Measurements from ENCODE around the gene RMI1.

The RMI1 gene

DNA sequence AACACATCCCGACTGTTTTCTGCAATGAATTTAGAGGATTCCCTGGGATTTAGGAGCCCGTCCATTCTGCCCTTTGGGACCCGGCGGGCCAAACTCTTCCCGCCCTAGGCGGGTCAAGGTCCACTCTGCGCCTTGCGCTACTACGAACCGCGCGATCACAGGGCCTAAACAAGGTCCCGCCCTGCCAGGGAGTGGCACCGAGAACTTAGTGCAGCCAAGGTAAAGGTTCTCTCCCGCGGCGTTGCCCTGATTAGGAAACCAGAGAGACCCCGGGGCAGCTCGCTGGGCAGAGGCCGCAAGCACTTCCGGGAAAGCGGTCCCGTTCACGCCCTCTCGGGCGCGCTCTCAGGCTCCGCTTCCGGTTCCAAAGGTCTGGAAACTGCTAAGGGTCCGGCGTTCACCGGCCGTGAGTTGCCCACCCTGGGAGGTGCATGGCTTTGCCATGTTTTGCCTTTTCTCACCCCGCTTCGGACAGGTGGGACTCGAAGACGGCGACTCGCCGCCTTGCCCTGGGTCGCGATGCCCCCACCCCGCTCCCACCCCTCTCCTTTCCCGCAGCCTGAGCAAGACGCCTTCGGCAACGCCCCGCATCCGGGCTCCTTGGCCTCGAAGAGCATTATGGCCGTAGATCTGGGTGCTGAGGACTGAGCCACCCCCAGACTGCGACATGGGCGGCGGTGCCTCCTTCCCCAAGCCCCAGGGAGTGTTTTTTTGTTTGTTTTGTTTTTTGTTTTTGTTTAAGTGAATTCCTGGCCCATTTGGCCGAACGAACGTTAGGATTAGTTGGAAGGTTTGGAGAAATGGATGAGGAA, 24.0 kb upstream of the RMI1 start:
- Histone ChIP-seq H2AFZ (ENCODE audit: low read length) (peak overlapping the region; percentile 85), H3K27me3 (ENCODE audit: control insufficient read depth in 3 of 3, insufficient read depth in 3 of 3, low read depth in 1 of 3, low read length in 3 of 3) (peaks cover 0 to 22% (median 0%) of the 10 kb centered on the region in 3 experiments), H3K23ac (ENCODE audit: low read depth, low read length, poor library complexity) (peak overlapping the region; percentile 73), H3K4me2 (ENCODE audit: insufficient read depth, low read length, poor library complexity, severe bottlenecking) (peak overlapping the region; percentile 45), H4K91ac (ENCODE audit: low read depth, low read length, poor library complexity) (no peak overlapping the region), H2BK120ac (ENCODE audit: low read depth, low read length) (no peak overlapping the region), H3K4ac (ENCODE audit: low read length) (peak overlapping the region; percentile 11), H4K8ac (ENCODE audit: low read depth, low read length) (no peak overlapping the region), H3K18ac (ENCODE audit: low read length) (peak overlapping the region; percentile 83), H3K9me3 (replicated peaks in 1 of 2; ENCODE audit: control insufficient read depth in 2 of 2, insufficient read depth in 1 of 2, low read depth in 1 of 2, low read length in 2 of 2) (peaks cover 0 to 2% of the 10 kb centered on the region in 2 donors), H3K4me3 (ENCODE audit: low read length in 2 of 2) (peak overlapping the region; percentile 56 to 68), H2BK12ac (ENCODE audit: low read length) (no peak overlapping the region), H3K27ac (replicated peaks; ENCODE audit: low read length) (no peak overlapping the region), H3K14ac (ENCODE audit: low read length) (peak overlapping the region; percentile 82), H2BK15ac (ENCODE audit: low read length) (peak overlapping the region; percentile 26), H2BK5ac (ENCODE audit: low read length) (peak overlapping the region; percentile 66), H3K36me3 (replicated peaks in 1 of 2; ENCODE audit: control insufficient read depth in 2 of 2, insufficient read depth in 2 of 2, low read length in 2 of 2) (no peaks in the 10 kb centered on the region), H3K9ac (ENCODE audit: low read depth, low read length, poor library complexity) (no peak overlapping the region), H3K79me1 (ENCODE audit: low read depth, low read length) (no peaks in the 10 kb centered on the region), H2AK5ac (ENCODE audit: low read depth, low read length) (peak overlapping the region; percentile 56), H3K4me1 (ENCODE audit: control insufficient read depth in 2 of 2, insufficient read depth in 1 of 2, low read depth in 1 of 2, low read length in 2 of 2) (no peaks in the 10 kb centered on the region)
- no CpG with 5 or more reads among the region's 57 CpGs for WGBS, 2 donors (ENCODE audit: extremely low coverage in 2 of 2, insufficient read length in 2 of 2, insufficient replicate concordance in 1 of 2)
- DNase-seq (ENCODE audit: low spot score): no peak

DNA sequence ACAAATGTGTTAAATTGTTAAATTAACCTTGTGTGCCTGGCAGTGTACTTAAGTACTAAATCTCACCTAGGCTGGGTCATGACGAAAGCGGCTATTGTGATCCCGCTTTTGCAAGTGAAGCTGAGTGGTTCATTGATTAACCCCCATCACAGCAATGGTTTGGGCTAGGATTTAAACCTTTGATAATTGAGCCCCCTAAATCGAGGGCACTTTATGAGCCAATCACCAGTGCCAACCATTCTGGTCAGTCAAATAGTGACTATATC, 23.4 kb upstream of the RMI1 start:
- WGBS, 2 donors (ENCODE audit: extremely low coverage in 2 of 2, insufficient read length in 2 of 2, insufficient replicate concordance in 1 of 2): no CpG with 5 or more reads among the region's 4 CpGs
- Histone ChIP-seq H3K4ac (ENCODE audit: low read length) (no peak overlapping the region), H3K4me3 (ENCODE audit: low read length in 2 of 2) (peak overlapping the region in 1 of 2 donors; percentile 56), H2BK15ac (ENCODE audit: low read length) (no peak overlapping the region), H3K9me3 (replicated peaks in 1 of 2; ENCODE audit: control insufficient read depth in 2 of 2, insufficient read depth in 1 of 2, low read depth in 1 of 2, low read length in 2 of 2) (peaks cover 0 to 2% of the 10 kb centered on the region in 2 donors), H3K23ac (ENCODE audit: low read depth, low read length, poor library complexity) (no peak overlapping the region), H2BK120ac (ENCODE audit: low read depth, low read length) (no peak overlapping the region), H2AK5ac (ENCODE audit: low read depth, low read length) (no peak overlapping the region), H2BK5ac (ENCODE audit: low read length) (no peak overlapping the region), H3K9ac (ENCODE audit: low read depth, low read length, poor library complexity) (no peak overlapping the region), H4K91ac (ENCODE audit: low read depth, low read length, poor library complexity) (no peak overlapping the region), H3K4me1 (ENCODE audit: control insufficient read depth in 2 of 2, insufficient read depth in 1 of 2, low read depth in 1 of 2, low read length in 2 of 2) (no peaks in the 10 kb centered on the region), H3K27me3 (ENCODE audit: control insufficient read depth in 3 of 3, insufficient read depth in 3 of 3, low read depth in 1 of 3, low read length in 3 of 3) (peaks cover 0 to 22% (median 0%) of the 10 kb centered on the region in 3 experiments), H3K14ac (ENCODE audit: low read length) (no peak overlapping the region), H3K79me1 (ENCODE audit: low read depth, low read length) (no peaks in the 10 kb centered on the region), H2BK12ac (ENCODE audit: low read length) (no peak overlapping the region), H4K8ac (ENCODE audit: low read depth, low read length) (no peak overlapping the region), H2AFZ (ENCODE audit: low read length) (peak overlapping the region; percentile 85), H3K4me2 (ENCODE audit: insufficient read depth, low read length, poor library complexity, severe bottlenecking) (no peak overlapping the region), H3K18ac (ENCODE audit: low read length) (no peak overlapping the region), H3K27ac (replicated peaks; ENCODE audit: low read length) (no peak overlapping the region), H3K36me3 (replicated peaks in 1 of 2; ENCODE audit: control insufficient read depth in 2 of 2, insufficient read depth in 2 of 2, low read length in 2 of 2) (no peaks in the 10 kb centered on the region)
- DNase-seq (ENCODE audit: low spot score): no peak

DNA sequence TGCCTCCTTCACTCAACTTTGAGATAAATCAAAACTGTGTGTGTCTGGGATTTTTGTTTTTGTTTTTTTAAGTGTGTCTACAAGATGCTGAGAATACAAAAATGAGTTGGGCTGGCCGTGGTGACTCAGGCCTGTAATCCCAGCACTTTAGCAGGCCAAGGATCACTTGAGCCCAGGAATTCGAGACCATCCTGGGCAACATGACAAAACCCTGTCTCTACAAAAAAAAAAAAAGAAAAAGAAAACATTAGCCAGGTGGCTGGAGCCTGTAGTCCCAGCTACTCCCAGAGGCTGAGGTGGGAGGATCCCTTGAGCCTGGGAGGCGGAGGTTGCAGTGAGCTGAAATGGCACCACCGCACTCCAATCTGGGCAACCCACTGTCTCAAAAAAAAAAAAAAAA, 21.5 kb upstream of the RMI1 start:
- H3K4ac ChIP-seq (ENCODE audit: low read length): no peak overlapping the region
- no peak overlapping the region for H2AFZ ChIP-seq (ENCODE audit: low read length)
- peak overlapping the region; percentile 2 for H3K4me2 ChIP-seq (ENCODE audit: insufficient read depth, low read length, poor library complexity, severe bottlenecking)
- H3K14ac ChIP-seq (ENCODE audit: low read length): no peak overlapping the region
- no peak overlapping the region for H4K8ac ChIP-seq (ENCODE audit: low read depth, low read length)
- H2AK5ac ChIP-seq (ENCODE audit: low read depth, low read length): no peak overlapping the region
- no peaks in the 10 kb centered on the region for H3K79me1 ChIP-seq (ENCODE audit: low read depth, low read length)
- H2BK15ac ChIP-seq (ENCODE audit: low read length): no peak overlapping the region
- H3K4me3 ChIP-seq (ENCODE audit: low read length in 2 of 2): no peak overlapping the region
- H3K4me1 ChIP-seq (ENCODE audit: control insufficient read depth in 2 of 2, insufficient read depth in 1 of 2, low read depth in 1 of 2, low read length in 2 of 2): no peaks in the 10 kb centered on the region
- no peak overlapping the region for H2BK12ac ChIP-seq (ENCODE audit: low read length)
- no peak for DNase-seq (ENCODE audit: low spot score)
- no peak overlapping the region for H3K27ac ChIP-seq (replicated peaks; ENCODE audit: low read length)
- peaks cover 0 to 22% (median 0%) of the 10 kb centered on the region in 3 experiments for H3K27me3 ChIP-seq (ENCODE audit: control insufficient read depth in 3 of 3, insufficient read depth in 3 of 3, low read depth in 1 of 3, low read length in 3 of 3)
- H3K9ac ChIP-seq (ENCODE audit: low read depth, low read length, poor library complexity): no peak overlapping the region
- H3K36me3 ChIP-seq (replicated peaks in 1 of 2; ENCODE audit: control insufficient read depth in 2 of 2, insufficient read depth in 2 of 2, low read length in 2 of 2): no peaks in the 10 kb centered on the region
- H2BK120ac ChIP-seq (ENCODE audit: low read depth, low read length): no peak overlapping the region
- H2BK5ac ChIP-seq (ENCODE audit: low read length): no peak overlapping the region
- H3K18ac ChIP-seq (ENCODE audit: low read length): no peak overlapping the region
- WGBS, 2 donors (ENCODE audit: extremely low coverage in 2 of 2, insufficient read length in 2 of 2, insufficient replicate concordance in 1 of 2): no CpG with 5 or more reads among the region's 4 CpGs
- no peak overlapping the region for H4K91ac ChIP-seq (ENCODE audit: low read depth, low read length, poor library complexity)
- no peak overlapping the region for H3K23ac ChIP-seq (ENCODE audit: low read depth, low read length, poor library complexity)
- H3K9me3 ChIP-seq (replicated peaks in 1 of 2; ENCODE audit: control insufficient read depth in 2 of 2, insufficient read depth in 1 of 2, low read depth in 1 of 2, low read length in 2 of 2): peaks cover 0 to 2% of the 10 kb centered on the region in 2 donors

DNA sequence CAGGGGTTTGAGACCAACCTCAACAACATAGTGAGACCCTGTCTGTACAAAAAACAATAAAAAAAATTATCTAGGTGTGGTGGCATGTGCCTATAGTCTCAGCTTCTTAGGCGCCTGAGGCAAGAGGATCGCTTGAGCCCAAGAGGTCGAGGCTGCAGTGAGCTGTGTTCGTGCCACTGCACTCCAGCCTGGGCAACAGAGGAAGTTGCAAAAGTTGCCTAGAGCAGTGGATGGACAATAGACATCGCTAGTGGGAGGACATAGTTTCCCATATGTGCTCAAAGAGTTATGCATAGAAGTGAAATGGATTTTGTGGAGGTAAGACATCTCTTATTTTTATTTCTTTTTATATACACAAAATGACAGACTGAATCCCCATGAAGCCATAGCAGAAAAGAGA, 19.6 kb upstream of the RMI1 start:
- H2BK15ac ChIP-seq (ENCODE audit: low read length): no peak overlapping the region
- no peak overlapping the region for H2BK12ac ChIP-seq (ENCODE audit: low read length)
- no peak overlapping the region for H3K4ac ChIP-seq (ENCODE audit: low read length)
- H4K91ac ChIP-seq (ENCODE audit: low read depth, low read length, poor library complexity): no peak overlapping the region
- WGBS, 2 donors (ENCODE audit: extremely low coverage in 2 of 2, insufficient read length in 2 of 2, insufficient replicate concordance in 1 of 2): no CpG with 5 or more reads among the region's 5 CpGs
- no peak overlapping the region for H3K18ac ChIP-seq (ENCODE audit: low read length)
- no peak for DNase-seq (ENCODE audit: low spot score)
- peaks cover 0 to 2% of the 10 kb centered on the region in 2 donors for H3K36me3 ChIP-seq (replicated peaks in 1 of 2; ENCODE audit: control insufficient read depth in 2 of 2, insufficient read depth in 2 of 2, low read length in 2 of 2)
- H3K4me2 ChIP-seq (ENCODE audit: insufficient read depth, low read length, poor library complexity, severe bottlenecking): no peak overlapping the region
- no peak overlapping the region for H2AK5ac ChIP-seq (ENCODE audit: low read depth, low read length)
- H4K8ac ChIP-seq (ENCODE audit: low read depth, low read length): no peak overlapping the region
- no peaks in the 10 kb centered on the region for H3K79me1 ChIP-seq (ENCODE audit: low read depth, low read length)
- no peak overlapping the region for H3K23ac ChIP-seq (ENCODE audit: low read depth, low read length, poor library complexity)
- no peak overlapping the region for H3K14ac ChIP-seq (ENCODE audit: low read length)
- no peak overlapping the region for H2BK5ac ChIP-seq (ENCODE audit: low read length)
- H2AFZ ChIP-seq (ENCODE audit: low read length): no peak overlapping the region
- H3K27ac ChIP-seq (replicated peaks; ENCODE audit: low read length): no peak overlapping the region
- peaks cover 0 to 15% (median 1%) of the 10 kb centered on the region in 3 experiments for H3K27me3 ChIP-seq (ENCODE audit: control insufficient read depth in 3 of 3, insufficient read depth in 3 of 3, low read depth in 1 of 3, low read length in 3 of 3)
- no peak overlapping the region for H3K4me3 ChIP-seq (ENCODE audit: low read length in 2 of 2)
- H2BK120ac ChIP-seq (ENCODE audit: low read depth, low read length): no peak overlapping the region
- H3K9me3 ChIP-seq (replicated peaks in 1 of 2; ENCODE audit: control insufficient read depth in 2 of 2, insufficient read depth in 1 of 2, low read depth in 1 of 2, low read length in 2 of 2): peaks cover 0 to 1% of the 10 kb centered on the region in 2 donors
- H3K9ac ChIP-seq (ENCODE audit: low read depth, low read length, poor library complexity): no peak overlapping the region
- no peaks in the 10 kb centered on the region for H3K4me1 ChIP-seq (ENCODE audit: control insufficient read depth in 2 of 2, insufficient read depth in 1 of 2, low read depth in 1 of 2, low read length in 2 of 2)

Measured in neuronal stem cell (in vitro differentiated cells).